ENCODE results near the gene CHRDL2.
"Not testable (repeated sequence)": the region's sequence is repeated elsewhere in the genome, so short reads cannot be mapped to it uniquely, and the experiment has no call there.

The CHRDL2 gene

GRCh38 chr11:74731301-74732094, at the start of gene CHRDL2:
Gene CHRDL2, minus strand, starts transcription at chr11:74731426. Its CDS starts 538 bp downstream, at chr11:74730888.
- no peak for DNase-seq

- no peak for DNase-seq
These were observed 49.2 kb upstream of the CHRDL2 start for GRCh38 chr11:74780248-74781005.

GRCh38 chr11:74778581-74778980, 47.4 kb upstream of the CHRDL2 start:
- no peak for DNase-seq

GRCh38 chr11:74777877-74778276, 46.7 kb upstream of the CHRDL2 start:
- DNase-seq: no peak

- DNase-seq: no peak
These were observed 45.8 kb upstream of the CHRDL2 start for GRCh38 chr11:74777038-74777437.

- no peak for DNase-seq
These were observed 45.3 kb upstream of the CHRDL2 start for GRCh38 chr11:74776546-74776945.

GRCh38 chr11:74775762-74776161, 44.5 kb upstream of the CHRDL2 start:
- DNase-seq: no peak

- DNase-seq: no peak
These were observed 42.2 kb upstream of the CHRDL2 start for GRCh38 chr11:74773476-74773875.

- no peak for DNase-seq
These were observed 39.9 kb upstream of the CHRDL2 start for GRCh38 chr11:74771139-74771538.

- DNase-seq: no peak
These were observed 39.2 kb upstream of the CHRDL2 start for GRCh38 chr11:74770456-74770855.

GRCh38 chr11:74769055-74769707, 38.0 kb upstream of the CHRDL2 start:
- no peak for DNase-seq

- not testable (repeated sequence) for DNase-seq
These were observed 37.0 kb upstream of the CHRDL2 start for GRCh38 chr11:74768172-74768651.

GRCh38 chr11:74766905-74767304, 35.7 kb upstream of the CHRDL2 start:
- DNase-seq: no peak

GRCh38 chr11:74756571-74756970, 25.3 kb upstream of the CHRDL2 start:
- DNase-seq: no peak

GRCh38 chr11:74755395-74755995, 24.3 kb upstream of the CHRDL2 start:
- no peak for DNase-seq

- no peak for DNase-seq
These were observed 23.5 kb upstream of the CHRDL2 start for GRCh38 chr11:74754507-74755252.

GRCh38 chr11:74751303-74751702, 20.1 kb upstream of the CHRDL2 start:
- no peak for DNase-seq

GRCh38 chr11:74750598-74750997, 19.4 kb upstream of the CHRDL2 start:
- not testable (repeated sequence) for DNase-seq

GRCh38 chr11:74749965-74750296, 18.7 kb upstream of the CHRDL2 start:
- no peak for DNase-seq

GRCh38 chr11:74749127-74749964, 18.1 kb upstream of the CHRDL2 start:
- DNase-seq: no peak
